Skin epidermis (tissue), 12 donors: ENCODE results near the gene TLR10.

Source experiments
- H3K27ac ChIP-seq, 21 experiments: fragments of 200-600 bp; sonication (generic) in 11 of 21; one replicate each; pipeline ENCODE4 v1.5.0; 2020; ENCODE audit warnings: mild to moderate bottlenecking in 3 of 21, inconsistent platforms in 2 of 21, moderate library complexity in 2 of 21
- H3K4me3 ChIP-seq, 7 experiments: fragments of 200-600 bp; sonication (generic) in 2 of 7; one replicate each; pipeline ENCODE4 v1.5.0; 2020; ENCODE audit warnings: inconsistent platforms in 2 of 7, mild to moderate bottlenecking in 2 of 7, moderate library complexity in 1 of 7

The TLR10 gene

GRCh38 chr4:38743866-38744265 lies 38.9 kb downstream of the TLR10 start:
- H3K27ac ChIP-seq = peak overlapping the region in 1 of 21 experiments; percentile 72
- H3K4me3 ChIP-seq = peak overlapping the region in 1 of 7 experiments; percentile 8

GRCh38 chr4:38740303-38740702 lies 42.5 kb downstream of the TLR10 start:
- Histone ChIP-seq H3K27ac (no peak overlapping the region), H3K4me3 (no peak overlapping the region)

GRCh38 chr4:38738940-38739803 lies 43.6 kb downstream of the TLR10 start:
- Histone ChIP-seq H3K27ac (no peak overlapping the region), H3K4me3 (no peak overlapping the region)

- H3K4me3 ChIP-seq = no peak overlapping the region
- H3K27ac ChIP-seq = no peak overlapping the region
Measured at GRCh38 chr4:38735870-38736269, 46.9 kb downstream of the TLR10 start.

GRCh38 chr4:38734911-38735310 lies 47.9 kb downstream of the TLR10 start:
- H3K4me3 ChIP-seq = no peak overlapping the region
- no peak overlapping the region for H3K27ac ChIP-seq

- H3K4me3 ChIP-seq = no peak overlapping the region
Measured at GRCh38 chr4:38734446-38734845, 48.3 kb downstream of the TLR10 start.

GRCh38 chr4:38733663-38734062 lies 49.1 kb downstream of the TLR10 start:
- Histone ChIP-seq H3K4me3 (no peak overlapping the region), H3K27ac (no peak overlapping the region)

More at GRCh38 chr4:38734446-38734845, 48.3 kb downstream of the TLR10 start:
- H3K27ac ChIP-seq = no peak overlapping the region

GRCh38 chr4:38730830-38731646 lies 51.8 kb downstream of the TLR10 start:
- H3K4me3 ChIP-seq = no peak overlapping the region
- H3K27ac ChIP-seq = peak overlapping the region in 1 of 21 experiments; percentile 31

- H3K27ac ChIP-seq = peak overlapping the region in 1 of 21 experiments; percentile 31
- H3K4me3 ChIP-seq = no peak overlapping the region
Measured at GRCh38 chr4:38730493-38730829, 52.3 kb downstream of the TLR10 start.

- no peak overlapping the region for H3K4me3 ChIP-seq
- H3K27ac ChIP-seq = no peak overlapping the region
Measured at GRCh38 chr4:38728631-38729141, 54.1 kb downstream of the TLR10 start.

- Histone ChIP-seq H3K27ac (no peak overlapping the region), H3K4me3 (no peak overlapping the region)
Measured at GRCh38 chr4:38724475-38724808, 58.3 kb downstream of the TLR10 start.

GRCh38 chr4:38723726-38724474 lies 58.9 kb downstream of the TLR10 start:
- no peak overlapping the region for H3K4me3 ChIP-seq
- H3K27ac ChIP-seq = no peak overlapping the region

GRCh38 chr4:38723114-38723513 lies 59.7 kb downstream of the TLR10 start:
- no peak overlapping the region for H3K27ac ChIP-seq
- no peak overlapping the region for H3K4me3 ChIP-seq
